ENCODE results near the gene SLC46A2.

Gene SLC46A2

DNA sequence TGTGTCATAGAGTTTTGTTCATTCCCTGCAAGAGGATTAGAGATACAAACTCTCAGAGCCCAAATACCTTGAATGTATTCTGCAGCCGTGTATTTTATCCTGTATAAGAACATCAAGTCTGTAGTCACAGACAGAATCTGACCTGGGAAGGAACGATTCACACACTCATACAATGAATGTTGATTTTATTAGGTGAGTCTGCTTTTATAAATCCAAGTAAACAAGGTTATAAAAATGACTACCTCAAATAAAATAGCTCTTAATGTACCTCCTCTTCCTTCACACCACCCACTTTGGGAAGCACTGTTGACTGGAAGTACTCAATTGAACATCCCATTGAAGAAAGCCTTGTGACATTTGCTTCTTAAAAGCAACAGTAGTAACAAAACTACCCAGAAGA is 11.9 kb downstream of the SLC46A2 start:
- TF ChIP-seq, protein P1, sequence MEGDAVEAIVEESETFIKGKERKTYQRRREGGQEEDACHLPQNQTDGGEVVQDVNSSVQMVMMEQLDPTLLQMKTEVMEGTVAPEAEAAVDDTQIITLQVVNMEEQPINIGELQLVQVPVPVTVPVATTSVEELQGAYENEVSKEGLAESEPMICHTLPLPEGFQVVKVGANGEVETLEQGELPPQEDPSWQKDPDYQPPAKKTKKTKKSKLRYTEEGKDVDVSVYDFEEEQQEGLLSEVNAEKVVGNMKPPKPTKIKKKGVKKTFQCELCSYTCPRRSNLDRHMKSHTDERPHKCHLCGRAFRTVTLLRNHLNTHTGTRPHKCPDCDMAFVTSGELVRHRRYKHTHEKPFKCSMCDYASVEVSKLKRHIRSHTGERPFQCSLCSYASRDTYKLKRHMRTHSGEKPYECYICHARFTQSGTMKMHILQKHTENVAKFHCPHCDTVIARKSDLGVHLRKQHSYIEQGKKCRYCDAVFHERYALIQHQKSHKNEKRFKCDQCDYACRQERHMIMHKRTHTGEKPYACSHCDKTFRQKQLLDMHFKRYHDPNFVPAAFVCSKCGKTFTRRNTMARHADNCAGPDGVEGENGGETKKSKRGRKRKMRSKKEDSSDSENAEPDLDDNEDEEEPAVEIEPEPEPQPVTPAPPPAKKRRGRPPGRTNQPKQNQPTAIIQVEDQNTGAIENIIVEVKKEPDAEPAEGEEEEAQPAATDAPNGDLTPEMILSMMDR (IDR thresholded peaks at IDR 0.05; ENCODE audit: borderline replicate concordance, insufficient read depth, low read depth, low read length): no peak
- H3K4me3 ChIP-seq (ENCODE audit: low read depth, low read length): no peak overlapping the region

DNA sequence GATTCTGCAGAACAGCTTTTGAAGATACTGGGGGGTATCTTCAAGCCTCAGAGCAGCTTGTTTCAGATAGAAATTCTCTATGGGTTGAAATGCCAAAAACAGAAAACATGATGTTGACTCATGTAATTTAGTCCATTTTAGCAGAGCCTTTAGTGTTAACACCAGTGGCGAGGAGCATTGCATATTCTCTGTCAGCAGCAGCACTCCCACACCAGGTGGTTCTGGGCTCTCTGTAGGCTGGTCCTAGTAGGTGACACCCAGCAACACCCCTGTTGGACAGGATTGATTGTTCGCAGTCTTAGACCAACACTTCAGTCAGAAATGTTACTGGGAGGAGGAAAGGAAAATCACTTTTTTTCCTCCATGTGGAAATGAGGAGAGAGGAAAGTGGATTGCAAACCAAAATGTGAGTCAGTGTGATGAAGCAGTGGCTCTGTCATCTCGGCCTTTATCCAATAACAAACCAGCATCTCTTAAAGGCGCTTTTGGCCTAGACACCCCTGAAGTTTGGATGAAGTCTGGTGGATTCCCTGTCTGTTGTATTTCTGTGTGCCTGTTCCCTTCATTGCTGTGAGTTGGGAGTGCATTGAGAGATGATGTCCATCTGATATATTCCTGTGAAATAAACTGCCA is 16.8 kb downstream of the SLC46A2 start:
- TF ChIP-seq, protein P1 (IDR thresholded peaks at IDR 0.05; ENCODE audit: borderline replicate concordance, insufficient read depth, low read depth, low read length): no peak

DNA sequence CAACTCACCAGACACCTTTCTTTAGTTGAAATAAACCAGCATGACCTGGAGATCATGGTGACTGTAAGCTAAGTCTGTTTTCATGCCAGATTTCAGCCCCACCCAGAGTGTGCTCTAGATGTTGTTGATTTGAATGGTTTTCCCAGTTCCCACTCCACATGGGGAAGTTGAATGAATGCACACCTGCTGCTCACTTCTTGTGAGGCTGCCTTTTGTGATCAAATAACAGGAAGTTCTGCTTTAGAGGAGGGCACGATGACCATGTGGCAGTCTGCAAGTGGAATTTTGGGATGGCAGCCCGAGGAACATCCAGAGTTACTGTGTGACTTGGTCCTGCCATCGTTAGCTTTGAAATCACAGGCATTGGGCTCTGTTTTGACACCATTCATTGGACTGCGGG is 18.7 kb downstream of the SLC46A2 start:
- no peak overlapping the region for H3K4me3 ChIP-seq (ENCODE audit: low read depth, low read length)
- TF ChIP-seq, protein P1 (IDR thresholded peaks at IDR 0.05; ENCODE audit: borderline replicate concordance, insufficient read depth, low read depth, low read length): no peak

More for the DNA sequence above, 16.8 kb downstream of the SLC46A2 start:
- no peak overlapping the region for H3K4me3 ChIP-seq (ENCODE audit: low read depth, low read length)

DNA sequence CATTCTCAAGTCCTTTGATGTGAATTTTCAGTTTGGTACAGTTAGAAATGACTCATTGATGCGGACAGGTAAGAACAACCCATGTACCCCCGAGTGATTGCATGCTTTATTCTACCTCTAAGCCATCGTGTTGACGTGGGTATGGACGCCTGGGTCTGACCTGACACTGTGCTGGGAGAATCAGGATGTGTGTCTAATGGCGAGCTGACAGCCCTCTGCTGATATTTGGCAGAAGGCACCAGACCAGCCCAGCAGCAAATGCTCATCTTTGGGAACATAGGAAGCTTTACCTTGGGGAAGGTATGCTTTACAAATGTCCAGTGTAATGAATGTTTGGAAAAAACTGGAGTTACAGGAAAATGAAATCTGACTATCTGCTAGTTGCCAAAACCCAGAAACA is 20.1 kb downstream of the SLC46A2 start:
- no peak overlapping the region for H3K4me3 ChIP-seq (ENCODE audit: low read depth, low read length)
- TF ChIP-seq, protein P1 (IDR thresholded peaks at IDR 0.05; ENCODE audit: borderline replicate concordance, insufficient read depth, low read depth, low read length): no peak

DNA sequence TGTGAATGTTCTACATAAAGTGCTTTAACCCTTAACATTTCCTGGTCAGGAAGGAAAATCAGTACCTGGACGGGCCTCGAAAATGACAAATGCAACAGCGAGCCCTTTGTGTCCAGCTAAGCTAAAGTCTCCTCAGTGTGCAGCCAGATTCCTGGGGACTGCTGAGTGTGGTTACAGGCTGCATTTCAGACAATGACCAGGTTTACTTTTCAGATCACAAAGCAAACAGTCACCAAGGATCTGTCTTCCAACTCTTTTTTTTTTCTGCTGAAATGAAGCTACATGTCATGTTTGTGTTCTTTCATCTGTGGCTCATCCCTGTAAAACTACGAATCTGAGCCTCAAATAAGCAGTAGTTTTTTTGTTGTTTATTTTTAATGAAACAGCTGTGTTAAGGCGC is 20.8 kb downstream of the SLC46A2 start:
- H3K4me3 ChIP-seq (ENCODE audit: low read depth, low read length): no peak overlapping the region
- TF ChIP-seq, protein P1 (IDR thresholded peaks at IDR 0.05; ENCODE audit: borderline replicate concordance, insufficient read depth, low read depth, low read length): no peak

DNA sequence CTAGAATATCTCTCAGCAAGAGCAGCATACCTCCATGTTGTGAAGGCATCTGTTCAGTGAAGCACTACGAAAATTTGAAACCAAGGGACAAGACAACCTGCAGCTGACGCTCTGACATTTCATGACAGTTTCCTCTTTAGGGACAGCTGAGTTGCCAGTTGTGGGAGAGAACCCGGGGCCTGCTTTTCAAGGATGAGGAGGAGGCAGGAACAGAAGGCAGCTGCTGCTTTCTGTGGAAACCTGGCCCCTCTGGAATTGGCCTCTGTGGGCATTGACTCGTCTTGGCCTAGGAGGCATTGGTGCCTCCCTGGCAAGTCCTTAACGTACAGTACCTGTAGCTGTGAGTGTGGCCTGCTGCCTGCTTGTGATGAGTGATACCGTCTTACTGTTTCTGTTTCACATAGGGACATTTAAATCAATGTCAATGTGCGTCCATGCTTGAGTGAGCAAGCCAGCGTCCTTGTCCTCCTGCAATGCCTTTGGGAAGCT is 21.6 kb downstream of the SLC46A2 start:
- no peak overlapping the region for H3K4me3 ChIP-seq (ENCODE audit: low read depth, low read length)
- TF ChIP-seq, protein P1 (IDR thresholded peaks at IDR 0.05; ENCODE audit: borderline replicate concordance, insufficient read depth, low read depth, low read length): no peak

DNA sequence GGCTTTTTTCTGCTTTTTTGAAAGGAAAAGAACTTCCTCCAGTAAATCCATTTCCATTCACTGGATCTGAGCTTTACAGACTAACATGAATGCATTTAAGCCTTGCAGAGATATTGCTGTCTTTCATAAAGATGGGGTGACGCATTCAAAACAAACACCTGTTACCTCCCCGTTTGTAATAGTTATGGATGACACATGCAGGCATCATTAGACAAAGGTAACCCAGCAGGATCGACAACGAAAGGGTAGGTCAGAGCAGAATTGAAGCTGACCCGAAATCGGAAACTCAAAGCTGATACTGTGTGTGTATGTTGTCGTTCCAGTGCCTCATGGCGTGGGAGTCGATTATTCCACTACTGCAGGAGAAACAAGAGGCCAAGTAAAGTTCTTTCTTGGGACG is 22.2 kb downstream of the SLC46A2 start:
- TF ChIP-seq, protein P1 (IDR thresholded peaks at IDR 0.05; ENCODE audit: borderline replicate concordance, insufficient read depth, low read depth, low read length): no peak
- H3K4me3 ChIP-seq (ENCODE audit: low read depth, low read length): no peak overlapping the region

Measured in GM12875 (cell line).